ENCODE measurements around the gene SMIM32.

SMIM32 gene

DNA sequence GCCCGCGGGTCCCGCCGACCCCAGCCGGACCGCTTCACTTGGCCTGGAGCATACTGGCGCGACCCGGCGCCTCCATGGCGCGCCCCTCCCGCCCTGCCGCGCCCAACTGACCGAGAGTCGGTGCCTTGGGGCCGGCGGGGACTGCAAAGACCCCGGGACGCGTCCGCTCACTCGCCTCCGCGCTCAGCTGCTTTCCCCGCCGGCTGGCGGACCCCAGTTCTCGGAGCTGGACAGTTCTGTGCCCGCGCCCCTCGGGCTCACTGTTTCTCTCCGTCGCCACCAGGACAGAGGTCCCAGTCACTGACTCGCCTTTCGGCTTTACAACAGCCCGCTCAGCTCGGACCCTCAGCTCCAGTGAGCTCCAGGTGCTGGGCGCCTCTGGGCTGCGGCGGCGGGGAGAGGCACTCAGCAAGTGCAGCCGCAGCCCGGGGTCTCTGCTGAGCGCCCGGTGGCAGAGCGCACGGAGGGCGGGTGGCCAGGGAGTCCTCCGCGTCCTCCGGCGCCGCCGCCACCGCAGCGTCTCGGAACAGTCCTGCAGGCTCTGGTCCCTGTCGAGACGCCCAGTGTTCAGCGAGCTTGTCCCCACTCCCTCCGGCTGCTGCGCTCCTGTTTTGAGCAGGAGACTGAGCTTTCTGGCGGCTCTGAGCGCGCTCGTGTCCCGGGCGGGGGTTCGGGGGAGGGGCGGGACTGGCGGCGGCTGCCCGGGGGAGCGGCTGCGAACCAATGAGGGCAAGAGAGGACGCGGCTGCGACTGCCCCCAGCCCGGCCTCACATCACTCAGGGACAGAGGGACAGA, at the start of gene SMIM32:
TSS of gene SMIM32 (minus strand) at position 637 of the 796 bp plus-strand sequence. CDS start 638 bp downstream, outside the sequence.
- TF ChIP-seq, protein P1, sequence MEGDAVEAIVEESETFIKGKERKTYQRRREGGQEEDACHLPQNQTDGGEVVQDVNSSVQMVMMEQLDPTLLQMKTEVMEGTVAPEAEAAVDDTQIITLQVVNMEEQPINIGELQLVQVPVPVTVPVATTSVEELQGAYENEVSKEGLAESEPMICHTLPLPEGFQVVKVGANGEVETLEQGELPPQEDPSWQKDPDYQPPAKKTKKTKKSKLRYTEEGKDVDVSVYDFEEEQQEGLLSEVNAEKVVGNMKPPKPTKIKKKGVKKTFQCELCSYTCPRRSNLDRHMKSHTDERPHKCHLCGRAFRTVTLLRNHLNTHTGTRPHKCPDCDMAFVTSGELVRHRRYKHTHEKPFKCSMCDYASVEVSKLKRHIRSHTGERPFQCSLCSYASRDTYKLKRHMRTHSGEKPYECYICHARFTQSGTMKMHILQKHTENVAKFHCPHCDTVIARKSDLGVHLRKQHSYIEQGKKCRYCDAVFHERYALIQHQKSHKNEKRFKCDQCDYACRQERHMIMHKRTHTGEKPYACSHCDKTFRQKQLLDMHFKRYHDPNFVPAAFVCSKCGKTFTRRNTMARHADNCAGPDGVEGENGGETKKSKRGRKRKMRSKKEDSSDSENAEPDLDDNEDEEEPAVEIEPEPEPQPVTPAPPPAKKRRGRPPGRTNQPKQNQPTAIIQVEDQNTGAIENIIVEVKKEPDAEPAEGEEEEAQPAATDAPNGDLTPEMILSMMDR (IDR thresholded peaks at IDR 0.05; ENCODE audit: extremely low read depth, missing control alignments), result no peak
- DNase-seq (ENCODE audit: low spot score), result no peak

DNA sequence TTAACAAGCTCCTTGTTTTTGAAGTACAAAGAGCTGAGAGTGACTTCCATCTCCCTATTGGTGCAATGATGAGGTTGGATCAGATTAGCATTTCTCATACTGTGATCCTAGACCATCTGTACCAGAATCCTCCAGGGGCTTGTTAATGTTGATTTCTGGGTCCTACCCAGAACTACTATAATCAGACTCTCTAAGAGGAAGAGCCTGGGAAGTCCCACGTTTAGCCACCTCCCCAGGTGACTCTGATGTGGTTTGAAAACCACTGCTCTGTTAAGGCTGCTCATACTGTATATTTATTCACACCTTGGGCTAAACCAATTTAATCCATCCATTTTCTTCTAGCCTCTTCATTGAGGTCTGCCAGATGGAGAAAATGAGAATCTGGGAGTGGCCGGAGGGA, 49.6 kb upstream of the SMIM32 start:
- DNase-seq (ENCODE audit: low spot score), result no peak
- TF ChIP-seq, protein P1 (IDR thresholded peaks at IDR 0.05; ENCODE audit: extremely low read depth, missing control alignments), result no peak

DNA sequence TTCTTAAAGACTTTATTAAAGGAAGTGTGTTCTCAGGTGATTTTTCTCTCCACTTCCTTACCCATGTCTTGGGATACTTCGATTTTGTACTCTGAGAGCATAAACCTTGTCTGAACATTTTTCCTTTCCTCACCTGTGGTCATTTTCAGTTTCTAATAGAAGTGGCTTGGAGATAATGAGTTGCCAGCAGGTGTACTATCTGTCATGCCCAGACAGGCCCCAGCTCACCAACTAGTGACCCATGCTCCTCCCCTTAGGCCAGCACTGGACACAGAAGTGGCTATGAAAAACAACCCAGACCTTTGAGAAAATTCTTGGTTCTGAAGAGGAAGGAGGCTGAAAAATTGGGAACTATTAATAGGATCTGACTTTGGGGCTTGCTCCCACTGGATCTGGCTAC, 49.2 kb upstream of the SMIM32 start:
- TF ChIP-seq, protein P1 (IDR thresholded peaks at IDR 0.05; ENCODE audit: extremely low read depth, missing control alignments), result no peak
- no peak for DNase-seq (ENCODE audit: low spot score)

DNA sequence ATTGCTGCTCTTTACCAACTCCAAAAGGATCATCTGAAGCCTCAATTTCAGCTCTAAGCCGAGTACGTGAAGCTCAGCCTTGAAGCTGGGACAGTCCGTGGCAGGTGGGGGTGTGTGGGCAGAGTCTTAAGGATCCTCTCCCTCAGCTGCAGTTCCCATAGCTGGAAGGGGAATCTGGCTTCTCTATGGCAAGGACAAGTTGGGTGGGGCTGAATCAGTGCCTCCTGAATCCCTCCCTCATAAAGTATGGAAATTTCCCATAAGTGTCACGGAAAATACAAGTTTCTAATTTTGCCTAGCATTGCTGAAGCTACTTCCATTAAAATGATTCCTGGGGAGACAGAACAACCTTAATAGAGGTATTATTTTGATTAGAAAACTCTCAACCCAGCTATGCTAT, 47.9 kb upstream of the SMIM32 start:
- TF ChIP-seq, protein P1 (IDR thresholded peaks at IDR 0.05; ENCODE audit: extremely low read depth, missing control alignments), result no peak
- no peak for DNase-seq (ENCODE audit: low spot score)

DNA sequence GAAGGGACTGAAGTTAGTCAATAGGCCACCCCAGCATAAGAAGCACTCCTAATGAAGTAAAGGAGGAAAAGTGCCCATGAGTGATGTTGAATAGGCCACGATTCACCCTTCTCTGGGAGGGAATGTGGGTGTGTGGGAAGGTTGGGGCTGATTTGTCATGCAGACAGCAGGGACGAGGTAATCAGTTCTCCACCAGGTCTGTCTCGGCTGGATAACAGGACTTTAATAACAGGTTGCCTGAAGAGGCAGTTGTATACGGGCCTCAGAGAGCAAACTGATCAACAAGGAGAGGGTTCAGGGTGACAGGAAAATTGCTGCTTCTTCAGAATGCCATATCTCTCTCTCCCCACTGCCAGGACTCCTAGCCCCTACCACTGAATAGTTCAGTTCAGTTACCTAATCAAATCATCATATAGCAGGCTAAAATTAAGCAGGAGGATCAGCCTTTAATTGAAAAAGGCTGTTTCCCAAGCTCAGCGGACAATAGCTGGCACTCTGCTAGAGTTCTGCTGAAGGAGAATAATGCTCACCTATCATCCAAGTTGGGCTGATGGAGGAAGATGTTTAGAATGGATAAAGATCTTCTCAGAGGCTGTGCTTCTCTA, 43.6 kb upstream of the SMIM32 start:
- DNase-seq (ENCODE audit: low spot score), result no peak

DNA sequence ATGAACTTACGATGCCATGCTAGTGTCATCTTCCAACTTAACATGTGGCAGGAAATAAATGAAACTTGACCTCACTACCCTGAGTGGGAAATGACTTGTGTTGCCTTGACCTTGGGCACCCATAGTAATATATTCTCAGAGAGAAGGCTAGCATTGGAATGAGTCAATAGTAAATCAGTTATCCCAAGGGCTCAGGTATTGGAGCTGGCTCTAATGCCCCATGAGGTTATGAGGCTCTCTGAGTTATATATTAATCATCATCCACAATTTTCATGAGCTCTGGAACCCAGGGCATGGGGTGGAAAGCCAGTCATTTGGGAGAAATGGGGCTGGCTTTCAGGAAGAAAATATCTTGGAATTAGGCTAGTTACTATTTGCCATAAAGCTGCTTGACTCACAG, 42.4 kb upstream of the SMIM32 start:
- no peak for DNase-seq (ENCODE audit: low spot score)
- TF ChIP-seq, protein P1 (IDR thresholded peaks at IDR 0.05; ENCODE audit: extremely low read depth, missing control alignments), result no peak

More for the DNA sequence above, 43.6 kb upstream of the SMIM32 start:
- TF ChIP-seq, protein P1 (IDR thresholded peaks at IDR 0.05; ENCODE audit: extremely low read depth, missing control alignments), result no peak

DNA sequence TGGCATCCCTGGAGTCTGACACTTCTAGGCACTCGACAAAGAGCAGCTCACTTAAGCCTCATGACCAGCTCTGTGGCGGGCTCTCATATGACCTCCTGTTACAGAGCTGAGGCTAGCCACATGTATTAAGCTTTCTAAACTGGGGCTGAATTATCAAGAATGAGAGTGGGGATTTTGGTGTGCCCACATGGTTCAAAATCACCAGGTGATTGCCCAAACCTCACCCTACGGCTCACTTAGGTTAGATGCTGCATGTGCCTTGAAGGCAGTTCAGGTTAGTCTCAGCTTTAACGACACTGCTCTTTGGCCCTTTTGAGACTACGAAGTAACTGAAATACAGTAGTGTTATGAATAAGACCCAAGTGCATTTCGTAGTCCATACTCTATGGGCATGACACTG, 39.4 kb upstream of the SMIM32 start:
- TF ChIP-seq, protein P1 (IDR thresholded peaks at IDR 0.05; ENCODE audit: extremely low read depth, missing control alignments), result no peak
- no peak for DNase-seq (ENCODE audit: low spot score)

All from GM20000 (cell line).